PC-3 (cell line): ENCODE results near the gene KCNQ1. TPM values are rescaled to one million over a fixed set of nuclear protein-coding genes. Genes with fewer than 3 reads are reported as not detected.

ENCODE experiments used
- ATAC-seq: fragments of 200-7000 bp; cut with Tn5 transposase; 2 replicates; pipeline ENCODE4 v1.9.1; 2020; ENCODE audit warnings: mild to moderate bottlenecking, moderate library complexity
- BruUV-seq: library from RNA; stranded (reverse); fragments of 400-500 nt; replicated peaks from 2 replicates; lab custom pipeline; 2021; lab: Mats Ljungman, UMichigan
- CTCF ChIA-PET: fragments of 300-600 bp; sonication (Branson Sonifier 250); formaldehyde crosslinking; loops from one replicate; lab custom pipeline; 2022; ENCODE audit warnings: antibody characterized with exemption; lab: Charles Lee
- POLR2A ChIA-PET: fragments of 300-600 bp; sonication (Branson Sonifier 250); formaldehyde crosslinking; loops from one replicate; lab custom pipeline; 2022; ENCODE audit warnings: antibody characterized with exemption; ENCODE audit not compliant: unreplicated experiment; lab: Charles Lee
- DNase-seq: peaks from one replicate; pipeline ENCODE4 v3.0.0-alpha.2; 2015
- H2AFZ ChIP-seq: fragments of 300-600 bp; sonication (generic); 2 replicates; pipeline ENCODE4 v1.6.0; 2016; ENCODE audit warnings: antibody characterized with exemption, low read length
- H3F3A ChIP-seq: fragments of 300-600 bp; sonication (generic); one replicate; pipeline ENCODE4 v1.6.0; 2017; ENCODE audit warnings: antibody characterized with exemption, low read length, control low read depth, mild to moderate bottlenecking; ENCODE audit not compliant: unreplicated experiment
- H3K27ac ChIP-seq: fragments of 300-600 bp; sonication (generic); 2 replicates; pipeline ENCODE4 v1.5.1; 2016; ENCODE audit warnings: mild to moderate bottlenecking, low read length
- H3K27me3 ChIP-seq: fragments of 300-600 bp; sonication (generic); 2 replicates; pipeline ENCODE4 v1.6.1; 2016; ENCODE audit warnings: low read length, mixed read lengths
- H3K36me3 ChIP-seq: fragments of 300-600 bp; sonication (generic); 2 replicates; pipeline ENCODE4 v1.6.1; 2016; ENCODE audit warnings: low read depth, mixed run types, low read length, mixed read lengths
- H3K4me1 ChIP-seq: fragments of 300-600 bp; sonication (generic); 2 replicates; pipeline ENCODE4 v1.5.1; 2016; ENCODE audit warnings: low read length; ENCODE audit not compliant: insufficient read depth
- H3K4me2 ChIP-seq: fragments of 300-600 bp; sonication (generic); 2 replicates; pipeline ENCODE4 v1.6.0; 2016; ENCODE audit warnings: low read length
- H3K4me3 ChIP-seq: fragments of 300-600 bp; sonication (generic); 2 replicates; pipeline ENCODE4 v1.5.1; 2016; ENCODE audit warnings: mild to moderate bottlenecking, low read length, mixed read lengths
- H3K79me2 ChIP-seq: fragments of 300-600 bp; sonication (generic); 2 replicates; pipeline ENCODE4 v1.6.1; 2017; ENCODE audit warnings: low read length, mixed read lengths
- H3K9ac ChIP-seq: fragments of 300-600 bp; sonication (generic); 2 replicates; pipeline ENCODE4 v1.6.0; 2016; ENCODE audit warnings: mild to moderate bottlenecking, low read length
- H3K9me2 ChIP-seq: fragments of 300-600 bp; sonication (generic); replicated peaks from 2 replicates; pipeline ENCODE4 v1.6.1; 2016; ENCODE audit warnings: mixed run types, low read length, mixed read lengths
- H3K9me3 ChIP-seq: fragments of 300-600 bp; sonication (generic); 2 replicates; pipeline ENCODE4 v1.6.1; 2016; ENCODE audit warnings: low read length, mixed read lengths
- H4K20me1 ChIP-seq: fragments of 300-600 bp; sonication (generic); 2 replicates; pipeline ENCODE4 v1.6.1; 2016; ENCODE audit warnings: low read length, mixed read lengths
- CTCF ChIP-seq: fragments of 300-600 bp; sonication (generic); conservative IDR thresholded peaks from 2 replicates; pipeline ENCODE4 v1.5.1; 2017; ENCODE audit warnings: antibody characterized with exemption, low read depth, mild to moderate bottlenecking, low read length
- EZH2 ChIP-seq: fragments of 300-600 bp; sonication (generic); IDR thresholded peaks from one replicate; pipeline ENCODE4 v1.6.1; 2017; ENCODE audit warnings: antibody characterized with exemption, mild to moderate bottlenecking, low read length; ENCODE audit not compliant: unreplicated experiment
- EZH2phosphoT487 ChIP-seq: fragments of 300-600 bp; sonication (generic); IDR thresholded peaks from 2 replicates; pipeline ENCODE4 v1.6.1; 2018; ENCODE audit warnings: mild to moderate bottlenecking, antibody characterized with exemption, low read length, borderline replicate concordance
- intact Hi-C: fragments of 100-400 bp; cut with micrococcal nuclease; formaldehyde crosslinking; loops from 2 replicates; pipeline ENCODE4 v1.9.0; 2023
- total RNA-seq: library from RNA; depleted of rRNA; stranded (reverse); fragments of >200 nt; gene quantifications from 2 replicates; pipeline ENCODE4 v1.2.3, GENCODE V29; 2014

The KCNQ1 gene
- total RNA-seq, 1 experiment from 2014 or later = 0.40 TPM

DNA sequence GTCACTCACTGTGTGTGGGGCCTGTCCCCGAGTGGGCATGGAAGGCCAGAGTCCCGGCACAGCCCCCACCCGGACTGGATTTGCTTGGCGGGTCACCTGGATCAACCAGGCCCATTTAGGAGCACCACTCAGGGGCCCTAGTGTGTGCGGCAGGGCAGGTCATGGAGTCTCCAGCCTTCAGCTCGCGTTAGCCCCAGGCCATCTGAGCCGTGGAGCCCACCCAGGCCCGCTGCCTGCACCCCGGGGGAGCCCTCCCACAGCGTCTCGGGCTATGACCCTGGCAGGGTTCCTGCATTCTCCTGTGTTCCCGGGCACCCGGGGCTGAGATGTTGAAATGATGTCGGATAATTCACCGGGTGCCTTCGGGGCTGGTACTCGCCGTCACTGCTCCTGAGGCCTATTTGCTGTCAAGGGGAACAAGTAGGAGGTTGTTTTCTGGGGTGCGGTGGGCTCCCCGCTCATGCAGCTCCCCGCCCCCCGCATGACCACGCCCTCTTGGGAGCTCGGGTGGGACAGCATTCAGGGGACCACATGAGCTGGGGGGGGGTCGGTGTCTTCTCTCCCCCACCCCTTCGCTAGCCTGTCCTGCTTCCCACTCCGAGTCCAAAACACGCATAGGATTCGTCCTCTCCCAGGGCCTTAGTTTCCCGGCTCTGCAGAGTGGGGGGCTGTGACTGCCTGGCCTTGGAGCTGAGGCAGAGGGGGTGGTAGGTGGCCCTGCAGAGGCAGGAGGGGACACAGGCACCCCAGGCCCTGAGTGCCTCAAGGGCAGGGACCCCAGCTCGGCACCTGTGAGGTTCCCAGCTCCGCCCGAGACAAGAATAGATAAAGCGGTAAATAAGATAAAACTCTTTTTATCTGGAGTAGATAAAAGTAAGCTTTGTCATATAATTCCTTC, 77.2 kb downstream of the KCNQ1 start:
- POLR2A ChIA-PET = no interaction called here
- H3K4me3 ChIP-seq = no peak overlapping the region
- no peaks in the 10 kb centered on the region for H3K4me1 ChIP-seq
- H3K36me3 ChIP-seq = no peaks in the 10 kb centered on the region
- no peak overlapping the region for H3K4me2 ChIP-seq
- intact Hi-C loops = no loop called here
- H2AFZ ChIP-seq = no peak overlapping the region
- no peaks in the 10 kb centered on the region for H3F3A ChIP-seq
- H3K27me3 ChIP-seq = no peaks in the 10 kb centered on the region
- H3K9ac ChIP-seq = no peak overlapping the region
- no TSS peak for BruUV-seq
- no peak overlapping the region for H3K27ac ChIP-seq
- H3K9me2 ChIP-seq = no peaks in the 10 kb centered on the region
- no peaks in the 10 kb centered on the region for H4K20me1 ChIP-seq
- H3K79me2 ChIP-seq = no peaks in the 10 kb centered on the region
- TF ChIP-seq EZH2 (no peak), CTCF (no peak), EZH2phosphoT487 (no peak)
- CTCF ChIA-PET = interaction anchor here (0.5 kb wide), 1 partner anchor 26 kb away, joined by 3 read pairs; no protein-coding TSS in a partner anchor
- no peak for DNase-seq
- ATAC-seq = no peak
- no peaks in the 10 kb centered on the region for H3K9me3 ChIP-seq

DNA sequence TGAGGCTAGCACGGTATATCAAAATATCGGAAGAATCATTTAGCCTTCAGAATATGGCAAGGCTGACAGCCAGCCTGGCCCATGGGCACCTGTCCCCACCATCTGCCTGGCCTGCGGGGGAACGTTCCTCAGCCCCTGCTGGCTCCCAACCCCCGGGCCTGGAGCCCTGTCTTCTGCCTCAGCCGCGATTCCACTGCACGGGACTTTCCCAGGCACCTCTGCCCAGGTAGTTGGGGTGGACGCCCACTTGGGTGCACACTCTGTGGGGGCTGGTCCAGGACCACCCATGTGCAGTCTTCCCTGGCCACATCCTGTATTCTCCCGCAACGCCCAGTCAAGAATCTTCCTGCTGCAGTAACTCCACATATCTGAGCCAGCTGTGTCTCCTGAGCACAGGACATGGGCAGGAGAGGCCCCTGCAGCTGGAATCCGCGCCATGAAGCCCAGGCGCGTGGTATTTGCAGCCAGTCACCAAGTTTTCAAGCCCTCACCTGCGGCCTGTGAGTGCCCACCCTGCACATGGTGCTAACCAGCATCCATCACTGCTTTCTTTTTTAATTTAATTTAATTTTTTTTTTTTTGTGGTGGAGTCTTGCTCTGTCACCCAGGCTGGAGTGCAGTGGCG, 77.9 kb downstream of the KCNQ1 start:
- Histone ChIP-seq H3K9me3 (no peaks in the 10 kb centered on the region), H2AFZ (no peak overlapping the region), H3K4me2 (no peak overlapping the region), H4K20me1 (no peaks in the 10 kb centered on the region), H3K27ac (no peak overlapping the region), H3K4me3 (no peak overlapping the region), H3K4me1 (no peaks in the 10 kb centered on the region), H3K36me3 (no peaks in the 10 kb centered on the region), H3K79me2 (no peaks in the 10 kb centered on the region), H3K9ac (no peak overlapping the region), H3K27me3 (no peaks in the 10 kb centered on the region), H3K9me2 (no peaks in the 10 kb centered on the region), H3F3A (no peaks in the 10 kb centered on the region)
- CTCF ChIA-PET = interaction anchor here (0.5 kb wide), 1 partner anchor 25 kb away, joined by 3 read pairs; no protein-coding TSS in a partner anchor
- intact Hi-C loops = no loop called here
- DNase-seq (no peak), ATAC-seq (no peak)
- no peak for TF ChIP-seq CTCF
- TF ChIP-seq EZH2phosphoT487 = no peak
- no peak for TF ChIP-seq EZH2
- POLR2A ChIA-PET = no interaction called here
- BruUV-seq = no TSS peak
